Naive B cell (primary cell): ENCODE measurements around the gene HADH. TPM values are rescaled to one million over a fixed set of nuclear protein-coding genes. Genes with fewer than 3 reads are reported as not detected.

Experiments
- ATAC-seq, 2 donors: fragments of 150-1000 bp; cut with Tn5 transposase; 2 replicates each; pipeline ENCODE4 v1.10.0; 2021; ENCODE audit warnings: low read depth in 2 of 2, mild to moderate bottlenecking in 2 of 2, moderate library complexity in 2 of 2
- DNase-seq: peaks from one replicate; pipeline ENCODE4 v3.0.0; 2022
- H3K27ac Mint-ChIP-seq, 6 donors: one replicate each; pipeline ENCODE4 v1.8.0; 2020 to 2022; ENCODE audit warnings: mild to moderate bottlenecking in 6 of 6, mixed read lengths in 6 of 6, moderate library complexity in 5 of 6, inconsistent platforms in 2 of 6
- H3K27me3 Mint-ChIP-seq, 3 donors: one replicate each; pipeline ENCODE4 v1.8.0; 2021 to 2022; ENCODE audit warnings: mixed read lengths in 3 of 3, mild to moderate bottlenecking in 1 of 3
- H3K36me3 Mint-ChIP-seq, 2 donors: one replicate each; pipeline ENCODE4 v1.8.0; 2020 to 2022; ENCODE audit warnings: mixed read lengths in 2 of 2, inconsistent platforms in 1 of 2, mild to moderate bottlenecking in 1 of 2
- H3K4me1 Mint-ChIP-seq, 3 donors: one replicate each; pipeline ENCODE4 v1.8.0; 2020 to 2022; ENCODE audit warnings: mixed read lengths in 3 of 3, inconsistent platforms in 1 of 3, mild to moderate bottlenecking in 1 of 3, moderate library complexity in 1 of 3
- H3K4me3 Mint-ChIP-seq, 8 donors: one replicate each; pipeline ENCODE4 v1.8.0; 2020 to 2022; ENCODE audit warnings: mild to moderate bottlenecking in 8 of 8, mixed read lengths in 8 of 8, moderate library complexity in 8 of 8, inconsistent platforms in 2 of 8
- H3K9me3 Mint-ChIP-seq, 7 donors: one replicate each; pipeline ENCODE4 v1.8.0; 2020 to 2022; ENCODE audit warnings: mixed read lengths in 7 of 7, mild to moderate bottlenecking in 5 of 7, inconsistent platforms in 2 of 7, moderate library complexity in 1 of 7
- polyA plus RNA-seq, 6 donors: library from polyadenylated mRNA; unstranded; fragments of 300-500 nt; fragmentation: Illumina TruSeq; gene quantifications; one replicate each; pipeline ENCODE4 v1.2.3, GENCODE V29; 2021; ENCODE audit warnings: low read depth in 6 of 6

Gene HADH
- polyA plus RNA-seq, 6 donors from 2014 or later = 35.1 to 57.5 (median 51.2) TPM

DNA sequence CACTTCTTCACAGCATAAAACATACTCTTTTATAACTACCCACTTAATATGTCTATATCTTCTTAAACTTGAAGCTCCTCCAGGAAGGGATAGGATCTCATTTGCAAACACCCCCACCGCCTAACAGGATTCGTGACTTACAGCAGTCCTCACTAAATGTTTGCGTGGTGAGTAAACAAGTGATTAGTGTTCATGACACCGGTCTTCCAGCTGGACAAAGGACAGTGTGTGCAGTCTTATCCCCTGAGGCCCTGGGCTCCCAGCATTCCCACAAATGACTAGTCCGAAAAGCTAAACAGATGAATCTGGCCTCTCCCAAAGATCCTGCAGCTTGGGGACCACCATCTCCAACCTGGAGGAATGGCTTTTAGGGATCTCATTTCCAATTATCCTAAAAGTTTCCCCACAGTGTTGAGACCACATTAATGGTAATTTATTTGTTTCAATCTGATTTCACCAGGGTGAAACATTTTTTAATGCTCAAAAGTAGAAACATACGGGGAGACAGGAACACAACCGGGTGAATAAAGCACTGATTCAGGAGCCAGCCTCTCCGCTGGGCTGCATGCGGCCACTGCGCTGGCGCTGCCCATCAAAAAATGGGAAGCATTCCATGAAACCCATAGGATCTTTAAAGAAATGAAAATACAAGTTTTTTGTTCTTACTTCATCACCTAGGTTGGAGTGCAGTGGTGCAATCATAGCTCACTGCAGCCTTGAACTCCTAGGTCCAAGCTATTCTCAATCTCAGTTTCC lies 69.2 kb downstream of the HADH start:
- ATAC-seq (no peak), DNase-seq (no peak)
- peak overlapping the region in 1 of 6 donors; percentile 27 for H3K27ac Mint-ChIP-seq
- H3K4me1 Mint-ChIP-seq = no peaks in the 10 kb centered on the region
- H3K9me3 Mint-ChIP-seq = no peaks in the 10 kb centered on the region
- H3K27me3 Mint-ChIP-seq = no peaks in the 10 kb centered on the region
- no peaks in the 10 kb centered on the region for H3K36me3 Mint-ChIP-seq
- H3K4me3 Mint-ChIP-seq = no peak overlapping the region

DNA sequence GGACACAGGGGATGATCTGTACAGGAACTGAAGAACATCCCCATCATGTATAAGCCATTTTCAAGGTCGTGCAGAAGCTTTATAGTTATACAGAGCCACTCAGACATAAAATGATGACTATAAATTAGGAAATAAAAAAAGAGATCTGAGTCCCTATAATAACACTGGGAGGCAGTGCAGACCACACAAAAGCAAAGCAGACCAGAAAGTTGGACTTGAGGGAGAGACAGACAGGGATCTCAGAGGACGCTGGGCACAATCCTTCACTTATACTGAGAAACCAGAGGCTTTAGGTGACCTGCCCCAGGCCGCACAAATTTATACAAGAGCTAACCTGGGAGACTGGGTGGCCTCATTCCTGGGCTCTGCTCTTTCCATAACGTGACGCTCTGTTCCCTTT lies 70.5 kb downstream of the HADH start:
- H3K4me3 Mint-ChIP-seq = no peak overlapping the region

DNA sequence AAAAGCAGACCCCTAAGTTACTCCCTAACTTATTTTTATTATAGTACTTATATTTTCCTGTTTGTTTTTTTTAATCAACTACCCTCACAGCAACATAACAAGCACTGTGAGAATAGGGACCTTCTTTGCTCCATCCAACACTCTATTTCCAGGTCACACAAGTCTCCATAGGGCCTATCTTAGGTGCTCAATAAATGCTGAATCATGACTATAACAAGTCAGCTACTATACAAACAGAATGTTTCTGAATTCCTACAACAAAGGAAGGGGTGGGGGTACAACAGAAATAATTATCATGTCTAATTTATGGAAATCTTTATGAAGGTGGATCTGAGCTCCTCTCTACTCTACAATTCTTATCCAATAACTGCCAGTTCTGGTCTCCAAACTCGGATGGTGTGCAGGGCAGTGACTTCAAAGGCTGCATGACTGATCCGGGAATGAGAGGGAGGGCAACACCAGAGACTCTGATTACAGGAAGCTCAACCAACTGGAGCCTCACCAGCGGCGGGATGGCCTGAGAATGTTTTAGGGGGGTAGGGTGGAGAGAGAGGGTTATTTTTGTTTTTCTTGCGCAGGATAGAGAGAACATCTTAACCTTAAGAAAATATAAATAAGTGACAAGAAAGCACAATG lies 71.1 kb downstream of the HADH start:
- DNase-seq (no peak), ATAC-seq (no peak)
- Mint-ChIP-seq H3K4me3 (no peak overlapping the region), H3K27me3 (no peaks in the 10 kb centered on the region), H3K4me1 (no peaks in the 10 kb centered on the region), H3K36me3 (no peaks in the 10 kb centered on the region), H3K9me3 (no peaks in the 10 kb centered on the region), H3K27ac (peak overlapping the region in 2 of 6 donors; percentile 8 to 68)

More for the DNA sequence above, 70.5 kb downstream of the HADH start:
- ATAC-seq (peak in 1 of 2 donors; percentile 21), DNase-seq (no peak)
- no peaks in the 10 kb centered on the region for H3K4me1 Mint-ChIP-seq
- H3K9me3 Mint-ChIP-seq = no peaks in the 10 kb centered on the region
- H3K36me3 Mint-ChIP-seq = no peaks in the 10 kb centered on the region
- no peak overlapping the region for H3K27ac Mint-ChIP-seq
- H3K27me3 Mint-ChIP-seq = no peaks in the 10 kb centered on the region

DNA sequence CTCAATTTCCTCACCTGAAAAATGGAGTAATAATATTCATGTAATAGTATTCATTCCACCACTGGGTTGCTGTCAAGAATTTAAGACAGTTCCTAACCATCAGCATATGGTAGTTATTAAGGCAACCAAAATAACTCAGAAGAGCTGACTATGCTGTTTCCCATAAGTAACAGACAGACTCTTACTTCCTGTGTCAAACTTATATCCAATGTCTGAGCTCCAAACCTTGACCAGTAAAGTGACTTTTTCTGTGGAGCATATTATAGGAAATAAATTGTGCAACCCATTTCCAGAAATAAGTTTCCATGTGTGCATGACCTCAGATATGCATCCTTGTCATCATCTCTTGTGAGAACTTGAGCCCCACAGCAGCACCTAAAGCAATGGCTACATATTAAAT lies 78.8 kb downstream of the HADH start:
- H3K4me1 Mint-ChIP-seq = no peaks in the 10 kb centered on the region
- ATAC-seq (no peak), DNase-seq (no peak)
- no peak overlapping the region for H3K4me3 Mint-ChIP-seq
- H3K36me3 Mint-ChIP-seq = no peaks in the 10 kb centered on the region
- no peak overlapping the region for H3K27ac Mint-ChIP-seq
- no peaks in the 10 kb centered on the region for H3K9me3 Mint-ChIP-seq
- no peaks in the 10 kb centered on the region for H3K27me3 Mint-ChIP-seq

DNA sequence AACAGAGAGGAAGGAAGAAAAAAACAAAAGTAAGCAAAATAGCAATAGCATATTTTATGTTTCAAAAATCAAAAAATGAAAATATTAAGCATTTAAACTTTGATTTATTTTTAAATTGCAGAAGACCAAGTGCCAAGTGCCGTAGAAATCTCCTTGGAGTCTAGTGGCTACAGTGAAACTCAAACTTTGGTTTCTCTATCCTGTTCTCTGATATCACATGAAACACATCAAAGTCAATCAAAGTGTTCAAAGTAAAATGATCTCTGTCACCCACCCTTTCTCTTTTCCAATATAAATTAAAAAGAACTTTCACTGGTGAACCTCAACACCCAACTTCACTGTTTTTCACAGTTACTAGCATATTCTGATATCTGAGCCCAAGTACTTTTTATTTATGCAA lies 81.1 kb downstream of the HADH start:
- no peaks in the 10 kb centered on the region for H3K4me1 Mint-ChIP-seq
- no peak overlapping the region for H3K27ac Mint-ChIP-seq
- no peaks in the 10 kb centered on the region for H3K9me3 Mint-ChIP-seq

DNA sequence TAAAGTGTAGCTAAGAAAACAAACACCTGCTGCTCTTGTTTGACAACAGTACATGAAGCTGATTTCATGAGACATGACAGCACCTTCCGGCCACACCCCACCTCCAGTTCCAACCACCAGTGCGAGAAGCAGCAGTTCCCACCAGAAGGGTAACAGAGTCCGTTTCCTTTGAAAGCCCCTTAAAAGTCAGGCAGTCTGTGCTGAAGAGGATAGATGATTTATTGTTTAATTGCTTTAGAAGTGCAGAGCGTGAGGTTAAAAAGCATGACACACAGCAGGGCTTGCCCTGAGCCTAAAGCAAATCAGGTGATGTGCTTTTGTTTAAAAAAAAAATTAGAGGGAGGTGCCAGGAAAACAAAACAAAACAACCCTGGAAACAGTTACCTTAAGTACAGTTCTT lies 82.6 kb downstream of the HADH start:
- Mint-ChIP-seq H3K4me1 (no peaks in the 10 kb centered on the region), H3K27ac (peak overlapping the region in 2 of 6 donors; percentile 29 to 59), H3K4me3 (peak overlapping the region in 1 of 8 donors; percentile 30), H3K9me3 (peaks cover 0 to 2% (median 0%) of the 10 kb centered on the region in 7 donors), H3K36me3 (no peaks in the 10 kb centered on the region), H3K27me3 (no peaks in the 10 kb centered on the region)
- DNase-seq (no peak), ATAC-seq (peak; percentile 38 to 48)

More for the DNA sequence above, 81.1 kb downstream of the HADH start:
- no peak overlapping the region for H3K4me3 Mint-ChIP-seq
- ATAC-seq (no peak), DNase-seq (no peak)
- no peaks in the 10 kb centered on the region for H3K36me3 Mint-ChIP-seq
- no peaks in the 10 kb centered on the region for H3K27me3 Mint-ChIP-seq

DNA sequence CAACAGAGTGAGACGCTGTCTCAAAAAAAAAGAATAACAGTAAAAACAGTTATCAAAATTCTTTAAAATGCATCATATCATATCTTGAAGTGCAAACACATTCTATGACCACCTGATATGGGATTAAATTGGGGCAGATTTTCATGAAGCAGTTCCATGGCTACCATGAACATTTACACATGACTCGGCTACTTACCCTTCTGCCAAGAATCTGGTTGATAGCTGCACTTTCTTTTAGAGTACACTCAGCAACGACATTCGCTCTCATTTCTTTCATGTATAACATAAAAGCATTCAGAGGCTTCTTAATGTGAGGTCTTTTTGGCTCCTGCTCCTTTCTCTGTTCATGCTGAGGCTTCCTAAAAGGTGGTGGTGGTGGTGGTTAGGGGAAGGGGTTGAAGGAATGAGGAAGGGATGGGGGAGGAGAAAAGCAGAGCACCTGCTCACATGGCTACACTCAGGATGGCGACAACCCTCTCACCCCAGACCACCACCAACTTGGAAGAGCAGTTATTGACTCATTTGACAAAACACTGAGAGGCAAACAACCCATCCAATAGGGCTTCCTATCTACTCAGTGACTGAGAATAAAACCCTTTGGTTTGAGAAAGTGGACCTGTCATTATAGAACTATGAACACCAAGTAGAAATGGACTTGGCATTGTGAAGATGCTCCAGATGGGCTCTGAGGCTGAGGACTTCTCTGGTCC lies 88.5 kb downstream of the HADH start:
- Mint-ChIP-seq H3K9me3 (peaks cover 0 to 2% (median 0%) of the 10 kb centered on the region in 7 donors), H3K4me1 (no peaks in the 10 kb centered on the region), H3K4me3 (no peak overlapping the region), H3K36me3 (no peaks in the 10 kb centered on the region), H3K27me3 (no peaks in the 10 kb centered on the region), H3K27ac (no peak overlapping the region)
- ATAC-seq (no peak), DNase-seq (no peak)

DNA sequence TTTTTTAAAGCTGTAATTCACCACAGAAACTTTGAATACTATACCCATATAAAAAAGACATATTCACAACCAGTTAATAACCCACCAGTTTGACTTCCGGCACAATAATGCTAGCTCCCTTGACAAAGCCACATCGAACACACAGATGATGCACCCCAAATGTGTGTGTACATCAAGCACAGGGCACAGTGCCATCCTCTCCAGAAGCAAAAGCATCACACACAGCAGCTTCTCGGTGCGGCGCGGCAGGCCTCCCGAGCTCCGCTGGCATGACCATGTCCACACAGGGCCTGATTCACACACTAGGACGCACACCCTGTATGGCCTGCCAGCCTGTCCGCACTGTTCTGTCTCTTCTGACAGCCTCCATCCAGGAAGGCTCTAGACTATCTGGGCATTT lies 91.1 kb downstream of the HADH start:
- Mint-ChIP-seq H3K4me1 (no peaks in the 10 kb centered on the region), H3K27ac (no peak overlapping the region), H3K4me3 (no peak overlapping the region)

DNA sequence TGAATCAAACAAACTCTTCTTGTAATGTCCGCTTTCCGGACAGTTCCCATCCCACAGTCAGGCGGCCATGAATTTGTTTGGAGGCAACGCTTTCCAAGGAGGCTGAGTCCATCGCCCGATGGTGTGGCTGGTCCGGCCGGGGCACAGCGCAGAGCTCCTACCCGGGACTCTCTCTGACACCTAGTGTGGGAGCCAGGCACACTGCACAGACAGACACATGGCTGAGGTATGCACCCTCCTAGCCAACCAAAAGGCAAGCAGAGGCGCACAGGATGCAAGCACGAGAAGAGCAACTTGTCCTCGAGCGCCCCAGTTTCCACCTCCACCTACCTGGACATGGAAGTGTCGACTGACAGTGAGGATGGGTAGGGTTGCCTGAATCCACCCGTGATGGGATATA lies 91.6 kb downstream of the HADH start:
- H3K4me3 Mint-ChIP-seq = no peak overlapping the region
- H3K36me3 Mint-ChIP-seq = no peaks in the 10 kb centered on the region
- H3K4me1 Mint-ChIP-seq = no peaks in the 10 kb centered on the region

More for the DNA sequence above, 91.1 kb downstream of the HADH start:
- Mint-ChIP-seq H3K9me3 (peaks cover 0 to 2% (median 0%) of the 10 kb centered on the region in 7 donors), H3K36me3 (no peaks in the 10 kb centered on the region), H3K27me3 (no peaks in the 10 kb centered on the region)
- ATAC-seq = no peak
- DNase-seq = no peak

More for the DNA sequence above, 91.6 kb downstream of the HADH start:
- DNase-seq (no peak), ATAC-seq (no peak)
- Mint-ChIP-seq H3K27me3 (no peaks in the 10 kb centered on the region), H3K9me3 (peaks cover 0 to 2% (median 0%) of the 10 kb centered on the region in 7 donors), H3K27ac (peak overlapping the region in 1 of 6 donors; percentile 39)

Other genes with a start within 250 kb of the HADH start
- gene SGMS2, start 165.0 kb upstream of the HADH start, polyA plus RNA-seq = under 1 TPM in 3 of 6 donors, not detected in 3; 0.04 to 0.06 (median 0.05) TPM
- gene CYP2U1, start 58.3 kb upstream of the HADH start, polyA plus RNA-seq = 10 to 100 TPM; 11.3 to 25.6 (median 14.6) TPM
- 10 to 100 TPM in 2 of 6 donors, 1 to 10 TPM in 4; 4.9 to 27.9 (median 9.0) TPM for gene LEF1, start 179.0 kb downstream of the HADH start, polyA plus RNA-seq